Pulmonary artery endothelial cell (primary cell): ENCODE data around the gene PDE10A. TPM values are rescaled to one million over a fixed set of nuclear protein-coding genes. Genes with fewer than 3 reads are reported as not detected.

Experiments used
- DNase-seq: peaks from one replicate; pipeline ENCODE4 v3.0.0-alpha.2; 2011; ENCODE audit warnings: low read depth, low spot score
- total RNA-seq: library from RNA; depleted of rRNA; stranded (reverse); fragments of >200 nt; gene quantifications from 2 replicates; pipeline ENCODE4 v1.2.3, GENCODE V29; 2014

PDE10A gene
- total RNA-seq, 1 donor from 2014 or later: 7.1 TPM

GRCh38 chr6:165656581-165657324 is 6.3 kb downstream of the PDE10A start:
- DNase-seq: no peak

GRCh38 chr6:165655191-165655590 is 7.8 kb downstream of the PDE10A start:
- DNase-seq: no peak

GRCh38 chr6:165654144-165654543 is 8.9 kb downstream of the PDE10A start:
- DNase-seq: no peak

- no peak for DNase-seq
Observed at GRCh38 chr6:165653607-165654006, 9.4 kb downstream of the PDE10A start.

GRCh38 chr6:165653196-165653595 is 9.8 kb downstream of the PDE10A start:
- no peak for DNase-seq

- no peak for DNase-seq
Observed at GRCh38 chr6:165652766-165653165, 10.3 kb downstream of the PDE10A start.

GRCh38 chr6:165649166-165650137 is 13.6 kb downstream of the PDE10A start:
- no peak for DNase-seq

- no peak for DNase-seq
Observed at GRCh38 chr6:165647041-165647440, 16.0 kb downstream of the PDE10A start.

GRCh38 chr6:165645919-165646318 is 17.1 kb downstream of the PDE10A start:
- DNase-seq: no peak

- DNase-seq: no peak
Observed at GRCh38 chr6:165644586-165645266, 18.3 kb downstream of the PDE10A start.

GRCh38 chr6:165643015-165643414 is 20.0 kb downstream of the PDE10A start:
- no peak for DNase-seq

GRCh38 chr6:165641672-165642156 is 21.3 kb downstream of the PDE10A start:
- DNase-seq: no peak

GRCh38 chr6:165640806-165641205 is 22.2 kb downstream of the PDE10A start:
- DNase-seq: no peak

GRCh38 chr6:165638530-165638929 is 24.5 kb downstream of the PDE10A start:
- no peak for DNase-seq

GRCh38 chr6:165637586-165637985 is 25.5 kb downstream of the PDE10A start:
- DNase-seq: no peak

GRCh38 chr6:165636402-165637048 is 26.5 kb downstream of the PDE10A start:
- no peak for DNase-seq

GRCh38 chr6:165635965-165636364 is 27.1 kb downstream of the PDE10A start:
- no peak for DNase-seq

GRCh38 chr6:165634101-165634880 is 28.8 kb downstream of the PDE10A start:
- DNase-seq: no peak

GRCh38 chr6:165632194-165632593 is 30.8 kb downstream of the PDE10A start:
- no peak for DNase-seq

GRCh38 chr6:165630544-165630953 is 32.5 kb downstream of the PDE10A start:
- DNase-seq: no peak
